ENCODE measurements around the gene TMOD1.

GRCh38 chr9:97487861-97488260, 13.6 kb upstream of the TMOD1 start:
- TF ChIP-seq, protein P1, sequence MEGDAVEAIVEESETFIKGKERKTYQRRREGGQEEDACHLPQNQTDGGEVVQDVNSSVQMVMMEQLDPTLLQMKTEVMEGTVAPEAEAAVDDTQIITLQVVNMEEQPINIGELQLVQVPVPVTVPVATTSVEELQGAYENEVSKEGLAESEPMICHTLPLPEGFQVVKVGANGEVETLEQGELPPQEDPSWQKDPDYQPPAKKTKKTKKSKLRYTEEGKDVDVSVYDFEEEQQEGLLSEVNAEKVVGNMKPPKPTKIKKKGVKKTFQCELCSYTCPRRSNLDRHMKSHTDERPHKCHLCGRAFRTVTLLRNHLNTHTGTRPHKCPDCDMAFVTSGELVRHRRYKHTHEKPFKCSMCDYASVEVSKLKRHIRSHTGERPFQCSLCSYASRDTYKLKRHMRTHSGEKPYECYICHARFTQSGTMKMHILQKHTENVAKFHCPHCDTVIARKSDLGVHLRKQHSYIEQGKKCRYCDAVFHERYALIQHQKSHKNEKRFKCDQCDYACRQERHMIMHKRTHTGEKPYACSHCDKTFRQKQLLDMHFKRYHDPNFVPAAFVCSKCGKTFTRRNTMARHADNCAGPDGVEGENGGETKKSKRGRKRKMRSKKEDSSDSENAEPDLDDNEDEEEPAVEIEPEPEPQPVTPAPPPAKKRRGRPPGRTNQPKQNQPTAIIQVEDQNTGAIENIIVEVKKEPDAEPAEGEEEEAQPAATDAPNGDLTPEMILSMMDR (conservative IDR thresholded peaks at IDR 0.05; ENCODE audit: low read depth, low read length): no peak
- TF ChIP-seq EZH2phosphoT487 (IDR thresholded peaks at IDR 0.05; ENCODE audit: borderline replicate concordance, low read length) (no peak), EZH2 (IDR thresholded peaks at IDR 0.05; ENCODE audit: low read length, unreplicated experiment) (no peak)
